Stimulated activated naive B cell treated with anti-CD40 and anti-IgM and Interleukin-4, amounts not matched to agents 10 μg/mL and 1 μg/mL and 100 μg/mL, for 72 hours (primary cell): Measurements from ENCODE around the gene SPOCK3.

ENCODE experiments used
- ATAC-seq, 2 donors: fragments of 150-1000 bp; cut with Tn5 transposase; replicated peaks; 2 replicates each; pipeline ENCODE4 v1.10.0; 2021; ENCODE audit warnings: moderate library complexity in 1 of 2
- DNase-seq: peaks from one replicate; pipeline ENCODE4 v3.0.0; 2021
- H3K27ac Mint-ChIP-seq: one replicate; pipeline ENCODE4 v1.8.0; 2022; ENCODE audit warnings: mild to moderate bottlenecking, mixed read lengths
- H3K27me3 Mint-ChIP-seq, 2 donors: one replicate each; pipeline ENCODE4 v1.8.0; 2022; ENCODE audit warnings: mixed read lengths in 2 of 2
- H3K36me3 Mint-ChIP-seq, 2 donors: one replicate each; pipeline ENCODE4 v1.8.0; 2022; ENCODE audit warnings: mixed read lengths in 2 of 2, mild to moderate bottlenecking in 1 of 2
- H3K4me1 Mint-ChIP-seq, 2 donors: one replicate each; pipeline ENCODE4 v1.8.0; 2022; ENCODE audit warnings: mixed read lengths in 2 of 2, mild to moderate bottlenecking in 1 of 2
- H3K4me3 Mint-ChIP-seq, 2 donors: one replicate each; pipeline ENCODE4 v1.8.0; 2022; ENCODE audit warnings: mild to moderate bottlenecking in 2 of 2, mixed read lengths in 2 of 2, moderate library complexity in 1 of 2
- H3K9me3 Mint-ChIP-seq, 2 donors: one replicate each; pipeline ENCODE4 v1.8.0; 2022; ENCODE audit warnings: mixed read lengths in 2 of 2, mild to moderate bottlenecking in 1 of 2

Gene SPOCK3

DNA sequence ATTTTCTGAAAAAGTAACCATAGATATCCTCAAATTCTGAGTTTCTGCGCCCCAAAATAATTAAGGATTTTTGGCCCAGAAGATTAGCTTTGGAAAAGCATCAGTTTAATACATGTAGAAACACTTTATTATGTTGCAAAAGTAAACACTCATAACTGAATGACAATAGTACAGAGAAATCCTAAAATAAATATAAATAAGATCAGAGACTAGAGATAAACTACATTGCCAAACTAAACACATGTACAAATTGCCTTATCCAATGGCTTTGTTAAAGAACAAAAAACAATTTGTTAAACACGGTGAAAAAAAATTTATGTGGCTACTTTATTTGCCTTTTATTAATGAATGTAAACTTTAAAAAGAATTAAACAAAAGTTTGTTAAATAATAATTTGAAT is 17.5 kb downstream of the SPOCK3 start:
- DNase-seq (no peak), ATAC-seq (no peak)
- H3K9me3 Mint-ChIP-seq, result no peaks in the 10 kb centered on the region

DNA sequence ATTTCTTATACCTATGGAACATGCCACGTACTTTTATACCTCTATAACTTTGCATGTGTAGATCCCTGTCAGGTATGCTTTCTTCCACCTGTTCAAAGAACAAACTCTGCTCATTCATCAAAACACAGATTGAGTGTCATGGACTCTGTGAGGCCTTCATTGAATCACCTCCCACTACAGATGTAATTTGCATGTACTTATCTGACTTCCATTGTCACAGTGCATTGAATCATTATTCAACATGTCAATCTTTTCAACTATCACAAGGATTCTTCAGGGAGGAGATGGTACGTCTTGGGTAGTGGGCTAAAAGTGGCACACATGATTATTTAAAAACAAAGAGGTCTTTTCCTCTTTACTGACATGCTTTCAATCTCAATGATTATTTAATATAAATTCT is 24.1 kb downstream of the SPOCK3 start:
- no peaks in the 10 kb centered on the region for H3K4me1 Mint-ChIP-seq
- no peak for DNase-seq
- H3K4me3 Mint-ChIP-seq, result no peak overlapping the region
- H3K9me3 Mint-ChIP-seq, result peaks cover 0 to 3% of the 10 kb centered on the region in 2 donors
- H3K27me3 Mint-ChIP-seq, result no peaks in the 10 kb centered on the region
- no peaks in the 10 kb centered on the region for H3K36me3 Mint-ChIP-seq
- ATAC-seq, result no peak
- H3K27ac Mint-ChIP-seq, result no peak overlapping the region

More for the DNA sequence above, 17.5 kb downstream of the SPOCK3 start:
- Mint-ChIP-seq H3K36me3 (no peaks in the 10 kb centered on the region), H3K4me1 (peaks cover 0 to 3% of the 10 kb centered on the region in 2 donors), H3K27me3 (no peaks in the 10 kb centered on the region), H3K4me3 (no peak overlapping the region), H3K27ac (no peak overlapping the region)

DNA sequence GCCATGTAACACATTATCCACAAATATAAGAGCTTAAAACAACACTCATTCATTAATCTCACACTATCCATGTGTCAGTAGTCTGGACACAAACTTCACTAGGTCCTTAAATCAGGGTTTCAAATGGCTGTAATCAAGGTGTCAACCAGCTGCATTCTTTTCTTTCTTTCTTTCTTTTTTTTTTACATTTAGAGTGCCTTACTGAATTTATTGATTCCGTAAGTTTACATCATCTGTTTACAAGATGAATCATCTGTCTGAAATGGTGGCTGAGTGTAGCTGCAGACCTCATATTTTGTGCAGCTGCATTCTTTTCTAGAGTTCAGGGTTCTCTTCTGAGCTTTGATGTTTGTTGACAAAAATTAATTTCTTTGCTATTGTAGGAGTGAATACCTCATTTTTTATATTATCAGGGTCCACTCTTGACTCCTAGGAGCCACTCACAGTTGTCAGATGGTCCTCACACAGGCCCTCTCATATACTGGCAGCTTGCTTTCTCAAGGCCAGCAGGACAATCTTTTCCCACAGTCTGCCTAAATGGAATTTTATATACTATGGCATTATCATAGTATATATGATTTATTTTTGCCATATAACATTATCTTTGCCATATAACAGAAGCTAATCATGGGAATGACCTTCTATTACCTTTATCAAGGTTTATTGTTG is 37.8 kb downstream of the SPOCK3 start:
- no peaks in the 10 kb centered on the region for H3K27me3 Mint-ChIP-seq
- H3K4me3 Mint-ChIP-seq, result no peak overlapping the region
- no peak overlapping the region for H3K27ac Mint-ChIP-seq
- H3K36me3 Mint-ChIP-seq, result no peaks in the 10 kb centered on the region
- H3K9me3 Mint-ChIP-seq, result peaks cover 1 to 9% of the 10 kb centered on the region in 2 donors
- ATAC-seq, result no peak
- H3K4me1 Mint-ChIP-seq, result no peaks in the 10 kb centered on the region
- no peak for DNase-seq

DNA sequence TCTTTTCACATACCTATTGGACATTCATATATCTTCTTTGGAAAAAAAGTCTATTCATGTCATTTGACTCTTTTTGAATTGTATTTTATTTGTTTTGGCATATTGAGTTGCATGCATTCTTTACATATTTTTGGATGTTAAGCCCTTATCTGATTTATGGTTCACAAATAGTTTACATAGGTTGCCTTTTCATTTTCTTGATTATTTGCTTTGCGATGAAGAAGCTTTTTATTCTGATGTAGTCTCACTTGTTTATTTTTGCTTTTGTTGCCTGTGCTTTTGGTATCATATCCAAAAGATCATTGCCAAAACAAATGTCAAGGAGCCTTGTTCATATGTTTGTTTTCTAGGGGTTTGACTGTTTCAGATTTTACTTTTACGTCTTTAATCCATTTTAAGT is 43.9 kb downstream of the SPOCK3 start:
- no peaks in the 10 kb centered on the region for H3K36me3 Mint-ChIP-seq
- H3K4me1 Mint-ChIP-seq, result no peaks in the 10 kb centered on the region

DNA sequence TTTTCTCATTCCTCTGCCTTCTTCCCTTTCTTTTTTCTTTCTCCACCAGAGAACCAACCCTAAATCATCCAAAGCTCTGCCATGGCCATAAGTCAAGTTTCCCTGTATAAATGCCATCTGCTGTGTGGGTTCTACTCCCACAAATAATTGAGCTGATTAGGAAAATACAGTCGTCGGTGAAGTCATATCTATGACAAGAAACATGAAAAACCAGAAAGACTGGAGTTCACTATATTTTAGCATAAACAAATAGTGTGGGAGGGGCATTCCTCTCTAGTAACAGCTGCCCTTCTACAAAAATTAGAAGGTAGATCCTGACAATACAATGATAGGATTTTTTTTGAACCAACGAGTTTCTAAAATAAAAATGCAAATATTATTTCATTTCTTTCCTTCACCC is 48.8 kb downstream of the SPOCK3 start:
- Mint-ChIP-seq H3K27me3 (no peaks in the 10 kb centered on the region), H3K4me1 (no peaks in the 10 kb centered on the region), H3K36me3 (no peaks in the 10 kb centered on the region), H3K27ac (no peak overlapping the region), H3K4me3 (no peak overlapping the region), H3K9me3 (peaks cover 0 to 3% of the 10 kb centered on the region in 2 donors)
- DNase-seq, result no peak
- ATAC-seq, result no peak

More for the DNA sequence above, 43.9 kb downstream of the SPOCK3 start:
- DNase-seq (no peak), ATAC-seq (no peak)
- Mint-ChIP-seq H3K27me3 (no peaks in the 10 kb centered on the region), H3K9me3 (peaks cover 0 to 12% of the 10 kb centered on the region in 2 donors), H3K4me3 (no peak overlapping the region), H3K27ac (no peak overlapping the region)

DNA sequence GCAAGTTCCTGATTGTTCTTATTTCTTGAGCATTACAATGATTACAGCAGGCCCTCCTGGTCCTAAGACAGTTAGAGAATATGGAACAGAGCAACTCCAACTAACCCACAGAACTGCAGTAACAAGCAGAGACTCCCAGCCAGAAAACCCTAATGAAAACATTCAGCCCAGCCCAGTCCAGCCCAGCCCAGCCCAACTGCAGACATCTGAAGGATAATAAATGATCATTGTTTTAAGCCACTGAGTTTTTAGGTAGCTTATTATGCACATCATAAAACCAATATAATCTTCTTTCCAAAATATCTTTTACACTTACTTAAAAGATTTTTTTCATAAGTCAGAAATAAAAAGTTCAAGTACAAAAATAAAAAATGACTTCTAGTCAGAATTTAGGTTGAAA is 51.3 kb downstream of the SPOCK3 start:
- Mint-ChIP-seq H3K4me1 (no peaks in the 10 kb centered on the region), H3K4me3 (no peak overlapping the region), H3K27me3 (no peaks in the 10 kb centered on the region), H3K9me3 (peaks cover 0 to 1% of the 10 kb centered on the region in 2 donors), H3K36me3 (no peaks in the 10 kb centered on the region), H3K27ac (no peak overlapping the region)
- no peak for DNase-seq
- no peak for ATAC-seq

DNA sequence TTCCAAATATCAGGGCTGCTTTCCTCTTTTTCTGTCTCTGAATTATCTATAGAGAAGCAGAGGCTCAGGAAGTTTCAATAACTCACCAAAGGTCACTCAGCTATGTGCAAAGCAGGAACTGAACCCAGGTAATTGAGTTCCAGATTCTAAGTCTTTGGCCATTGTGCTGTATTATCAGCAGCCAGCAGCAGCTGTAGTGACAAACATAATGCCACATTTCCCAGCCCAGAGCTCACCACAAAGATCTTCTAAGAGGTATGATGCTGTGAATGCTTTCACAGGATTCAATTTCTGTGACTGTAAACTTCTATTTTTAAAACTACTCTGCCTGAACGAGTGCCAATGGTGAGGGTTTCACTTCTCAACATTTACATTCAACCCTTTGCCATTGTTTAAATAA is 56.4 kb downstream of the SPOCK3 start:
- no peak for ATAC-seq
- Mint-ChIP-seq H3K27me3 (no peaks in the 10 kb centered on the region), H3K9me3 (no peaks in the 10 kb centered on the region)

DNA sequence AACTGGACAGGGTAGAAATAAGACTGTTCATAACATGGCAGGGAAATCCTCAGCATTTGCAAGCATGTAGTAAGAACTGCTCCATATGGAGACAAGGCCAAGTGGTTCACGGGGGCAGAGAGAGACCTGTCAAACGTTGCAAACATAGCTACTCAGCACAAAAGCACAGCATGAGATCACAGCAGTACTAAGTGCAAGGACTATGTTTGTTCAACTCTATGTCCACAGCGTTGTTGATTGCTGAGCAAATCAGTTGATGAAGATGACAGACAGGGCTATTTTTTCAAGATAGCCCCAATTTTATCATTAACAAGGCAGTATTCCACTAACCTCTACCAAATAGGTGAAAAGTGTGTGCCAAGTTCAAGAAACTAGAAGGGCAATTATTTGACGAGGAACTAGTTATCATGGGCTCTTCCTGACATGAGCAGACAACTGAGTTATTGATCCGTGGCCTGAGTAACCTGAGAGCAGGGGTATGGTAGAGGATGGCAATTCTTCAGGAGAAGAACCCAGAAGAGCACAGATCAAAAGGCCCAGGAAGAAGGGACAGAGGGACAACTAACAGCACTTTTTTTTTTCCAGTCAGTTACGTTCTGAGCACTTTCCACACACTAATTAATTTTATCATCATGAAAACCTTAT is 57.4 kb downstream of the SPOCK3 start:
- Mint-ChIP-seq H3K4me3 (no peak overlapping the region), H3K27ac (no peak overlapping the region), H3K36me3 (no peaks in the 10 kb centered on the region), H3K9me3 (no peaks in the 10 kb centered on the region), H3K4me1 (no peaks in the 10 kb centered on the region), H3K27me3 (no peaks in the 10 kb centered on the region)
- ATAC-seq (no peak), DNase-seq (no peak)

More for the DNA sequence above, 56.4 kb downstream of the SPOCK3 start:
- DNase-seq, result no peak
- no peak overlapping the region for H3K4me3 Mint-ChIP-seq
- no peak overlapping the region for H3K27ac Mint-ChIP-seq
- no peaks in the 10 kb centered on the region for H3K36me3 Mint-ChIP-seq
- H3K4me1 Mint-ChIP-seq, result no peaks in the 10 kb centered on the region

DNA sequence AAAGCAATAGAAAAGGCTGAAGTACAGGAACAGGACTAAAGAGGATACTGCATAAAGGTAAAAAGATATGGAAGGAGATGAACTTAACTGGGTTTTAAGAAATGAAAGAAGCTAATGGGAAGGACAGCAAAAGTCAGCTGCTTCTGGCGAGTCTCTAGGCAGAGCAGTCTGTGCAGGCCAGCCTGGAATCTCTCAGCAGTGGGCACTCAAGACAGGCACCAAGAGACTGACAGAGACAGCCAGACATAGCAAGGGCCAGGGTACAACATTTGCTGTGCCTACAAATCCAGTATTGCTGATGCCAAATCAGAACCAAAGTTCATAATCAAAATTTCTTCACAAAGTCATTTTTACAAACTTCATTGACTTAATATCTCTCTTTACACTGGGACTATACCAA is 62.4 kb downstream of the SPOCK3 start:
- Mint-ChIP-seq H3K4me3 (no peak overlapping the region), H3K27ac (no peak overlapping the region), H3K27me3 (no peaks in the 10 kb centered on the region), H3K9me3 (peaks cover 0 to 4% of the 10 kb centered on the region in 2 donors), H3K36me3 (no peaks in the 10 kb centered on the region), H3K4me1 (no peaks in the 10 kb centered on the region)
- DNase-seq (no peak), ATAC-seq (no peak)

DNA sequence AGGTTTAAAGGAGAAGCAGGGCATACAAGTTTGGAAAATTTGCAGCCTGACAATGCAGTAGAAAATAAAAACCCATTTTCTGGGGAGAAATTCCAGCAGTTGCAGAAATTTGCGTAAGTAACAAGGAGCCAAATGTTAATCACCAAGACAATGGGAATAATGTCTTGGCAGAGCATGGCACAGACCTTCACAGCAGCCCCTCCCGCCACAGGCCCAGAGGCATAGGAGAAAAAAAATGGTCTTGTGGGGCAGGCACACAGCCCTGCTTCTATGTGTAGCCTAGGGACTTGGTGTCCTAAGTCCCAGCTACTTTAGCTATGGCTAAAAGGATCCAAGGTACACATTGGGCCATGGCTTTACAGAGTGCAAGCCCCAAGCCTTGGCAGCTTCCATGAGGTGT is 65.7 kb downstream of the SPOCK3 start:
- DNase-seq (no peak), ATAC-seq (no peak)
- Mint-ChIP-seq H3K36me3 (no peaks in the 10 kb centered on the region), H3K27ac (no peak overlapping the region), H3K4me3 (no peak overlapping the region), H3K27me3 (no peaks in the 10 kb centered on the region), H3K4me1 (no peaks in the 10 kb centered on the region), H3K9me3 (peaks cover 0 to 4% of the 10 kb centered on the region in 2 donors)

DNA sequence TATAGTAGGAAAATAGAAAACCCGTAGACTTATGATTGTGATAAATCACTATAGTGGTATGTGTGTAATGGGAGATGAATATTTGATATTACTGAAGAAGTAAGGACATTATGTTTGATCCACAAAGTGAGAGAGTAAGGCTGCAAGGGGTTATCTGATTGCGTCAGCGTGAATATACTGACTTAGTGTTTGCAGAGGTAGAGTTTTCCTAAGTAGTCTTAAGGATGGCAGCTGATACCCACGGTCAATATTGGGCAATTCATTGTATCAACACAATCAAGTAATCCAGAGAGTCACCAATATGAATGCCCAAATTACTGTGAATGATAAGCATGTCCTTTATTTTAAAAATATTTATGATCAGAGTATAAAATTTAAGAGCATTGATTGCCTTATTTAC is 83.7 kb downstream of the SPOCK3 start:
- DNase-seq (no peak), ATAC-seq (no peak)
- Mint-ChIP-seq H3K36me3 (no peaks in the 10 kb centered on the region), H3K9me3 (peaks cover 0 to 11% of the 10 kb centered on the region in 2 donors), H3K27me3 (no peaks in the 10 kb centered on the region), H3K4me1 (no peaks in the 10 kb centered on the region), H3K27ac (no peak overlapping the region), H3K4me3 (no peak overlapping the region)

DNA sequence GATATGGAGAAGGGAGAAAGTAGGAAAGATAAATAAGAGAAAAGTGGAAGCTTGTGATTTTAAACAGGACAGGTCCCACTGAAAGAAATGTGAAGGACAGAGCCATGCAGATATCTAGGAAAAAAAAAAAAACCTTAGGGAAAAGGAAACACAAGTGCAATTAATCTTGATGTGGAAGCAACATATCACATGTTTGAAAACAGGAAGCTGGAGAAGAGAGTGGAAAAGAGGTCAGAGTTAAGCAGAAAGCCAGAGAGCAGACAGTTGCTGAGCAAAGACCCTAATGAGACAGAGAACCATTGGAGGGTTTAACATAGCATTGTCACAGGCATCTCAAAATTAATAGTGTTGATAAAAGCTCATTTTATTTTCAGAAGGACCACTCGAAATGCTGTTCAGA is 89.7 kb downstream of the SPOCK3 start:
- Mint-ChIP-seq H3K36me3 (no peaks in the 10 kb centered on the region), H3K4me1 (no peaks in the 10 kb centered on the region), H3K9me3 (peaks cover 0 to 11% of the 10 kb centered on the region in 2 donors), H3K27me3 (no peaks in the 10 kb centered on the region), H3K27ac (no peak overlapping the region), H3K4me3 (no peak overlapping the region)
- ATAC-seq (no peak), DNase-seq (no peak)

DNA sequence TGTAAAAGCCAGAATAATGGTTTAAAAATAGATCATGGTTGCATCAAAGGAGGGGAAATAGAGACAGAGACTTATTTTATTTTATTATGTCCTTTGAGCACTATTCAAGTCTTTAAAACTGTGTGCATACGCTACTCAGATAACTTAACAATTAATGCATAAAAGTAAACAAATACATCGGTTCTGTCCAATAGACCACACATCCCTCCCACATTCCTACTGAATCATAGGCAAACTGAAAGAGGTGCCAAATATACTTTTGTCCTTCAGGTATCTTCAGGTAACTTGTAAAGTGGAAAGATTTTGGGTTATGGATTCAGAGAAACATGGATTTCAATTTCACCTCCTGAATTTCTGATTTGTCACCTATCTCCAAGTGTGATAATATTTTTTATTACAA is 91.3 kb downstream of the SPOCK3 start:
- H3K9me3 Mint-ChIP-seq, result peaks cover 0 to 11% of the 10 kb centered on the region in 2 donors
- no peaks in the 10 kb centered on the region for H3K36me3 Mint-ChIP-seq
- H3K4me1 Mint-ChIP-seq, result no peaks in the 10 kb centered on the region
- ATAC-seq (no peak), DNase-seq (no peak)
- no peaks in the 10 kb centered on the region for H3K27me3 Mint-ChIP-seq
- H3K27ac Mint-ChIP-seq, result no peak overlapping the region
- H3K4me3 Mint-ChIP-seq, result no peak overlapping the region

DNA sequence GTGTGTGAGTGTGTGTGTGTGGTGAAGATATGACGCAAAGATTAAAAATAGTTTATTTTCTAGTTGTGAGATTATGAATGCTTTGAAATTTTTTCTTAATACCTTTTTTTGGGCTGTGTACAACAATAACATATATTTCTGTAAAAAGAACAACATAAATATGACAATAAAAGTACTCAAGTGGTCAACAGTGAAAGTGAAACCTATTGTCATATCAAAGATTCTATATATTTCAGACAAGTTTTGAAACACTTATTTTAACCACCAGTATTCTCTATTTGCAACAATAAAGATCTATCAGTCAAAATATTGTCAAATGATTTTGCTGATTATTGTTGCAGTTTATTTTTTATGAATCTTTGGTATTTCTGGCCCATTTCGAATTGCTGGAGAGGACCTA is 98.0 kb downstream of the SPOCK3 start:
- Mint-ChIP-seq H3K27me3 (no peaks in the 10 kb centered on the region), H3K27ac (no peak overlapping the region), H3K9me3 (no peaks in the 10 kb centered on the region), H3K4me1 (no peaks in the 10 kb centered on the region), H3K4me3 (no peak overlapping the region), H3K36me3 (no peaks in the 10 kb centered on the region)
- ATAC-seq, result no peak
- no peak for DNase-seq

DNA sequence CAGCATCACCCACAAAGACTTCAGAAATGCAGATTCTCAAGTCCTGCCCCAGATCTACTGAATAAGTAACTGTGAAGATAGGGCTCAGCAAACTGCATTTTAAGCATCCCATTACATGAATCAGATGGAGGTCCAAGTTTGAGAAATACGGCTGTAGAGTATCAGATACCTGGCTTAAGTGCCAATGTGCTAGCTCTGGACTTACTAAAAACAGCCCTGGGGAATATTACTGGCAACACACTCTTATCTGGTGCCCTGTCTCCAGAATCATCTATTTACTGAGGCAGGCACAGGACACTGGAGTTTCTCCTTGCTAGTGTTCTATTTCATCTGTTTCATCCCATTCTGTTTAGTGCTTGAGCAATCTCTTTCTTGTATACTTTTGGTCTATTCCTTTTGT is 105.1 kb downstream of the SPOCK3 start:
- no peak for ATAC-seq
- no peak overlapping the region for H3K4me3 Mint-ChIP-seq
- H3K36me3 Mint-ChIP-seq, result no peaks in the 10 kb centered on the region

More for the DNA sequence above, 105.1 kb downstream of the SPOCK3 start:
- no peaks in the 10 kb centered on the region for H3K4me1 Mint-ChIP-seq
- H3K27ac Mint-ChIP-seq, result no peak overlapping the region
- H3K27me3 Mint-ChIP-seq, result no peaks in the 10 kb centered on the region
- DNase-seq, result no peak
- H3K9me3 Mint-ChIP-seq, result no peaks in the 10 kb centered on the region
